ENCODE measurements around the gene GLDN.

Gene GLDN

GRCh38 chr15:51307811-51308210 lies 33.6 kb upstream of the GLDN start:
- TF ChIP-seq CTCF (IDR thresholded peaks at IDR 0.05; ENCODE audit: low read depth, low read length) = no peak
- peak in 1 of 2 donors; percentile 23 for DNase-seq (ENCODE audit: low read depth in 2 of 2)
- H3K4me3 ChIP-seq (replicated peaks in 1 of 2; ENCODE audit: low read depth in 2 of 2, low read length in 2 of 2) = no peak overlapping the region

- no peak for TF ChIP-seq CTCF (IDR thresholded peaks at IDR 0.05; ENCODE audit: low read depth, low read length)
- H3K4me3 ChIP-seq (replicated peaks in 1 of 2; ENCODE audit: low read depth in 2 of 2, low read length in 2 of 2) = no peak overlapping the region
- DNase-seq (ENCODE audit: low read depth in 2 of 2) = peak; percentile 85 to 86
These were observed 31.4 kb upstream of the GLDN start for GRCh38 chr15:51310064-51310463.

- no peak for TF ChIP-seq CTCF (IDR thresholded peaks at IDR 0.05; ENCODE audit: low read depth, low read length)
- DNase-seq (ENCODE audit: low read depth in 2 of 2) = peak in 1 of 2 donors; percentile 15
- H3K4me3 ChIP-seq (replicated peaks in 1 of 2; ENCODE audit: low read depth in 2 of 2, low read length in 2 of 2) = no peak overlapping the region
These were observed 29.9 kb upstream of the GLDN start for GRCh38 chr15:51311510-51311909.

- DNase-seq (ENCODE audit: low read depth in 2 of 2) = peak; percentile 37 to 57
- no peak for TF ChIP-seq CTCF (IDR thresholded peaks at IDR 0.05; ENCODE audit: low read depth, low read length)
These were observed 29.0 kb upstream of the GLDN start for GRCh38 chr15:51312166-51313073.

GRCh38 chr15:51313074-51313393 lies 28.4 kb upstream of the GLDN start:
- peak in 1 of 2 donors; percentile 84 for DNase-seq (ENCODE audit: low read depth in 2 of 2)
- H3K4me3 ChIP-seq (replicated peaks in 1 of 2; ENCODE audit: low read depth in 2 of 2, low read length in 2 of 2) = no peak overlapping the region
- no peak for TF ChIP-seq CTCF (IDR thresholded peaks at IDR 0.05; ENCODE audit: low read depth, low read length)

More at GRCh38 chr15:51312166-51313073, 29.0 kb upstream of the GLDN start:
- no peak overlapping the region for H3K4me3 ChIP-seq (replicated peaks in 1 of 2; ENCODE audit: low read depth in 2 of 2, low read length in 2 of 2)

- DNase-seq (ENCODE audit: low read depth in 2 of 2) = no peak
- H3K4me3 ChIP-seq (replicated peaks in 1 of 2; ENCODE audit: low read depth in 2 of 2, low read length in 2 of 2) = no peak overlapping the region
- TF ChIP-seq CTCF (IDR thresholded peaks at IDR 0.05; ENCODE audit: low read depth, low read length) = no peak
These were observed 27.7 kb upstream of the GLDN start for GRCh38 chr15:51313644-51314280.
